HG02973 (cell line): ENCODE measurements around the gene XPO4.

Experiments used
- ATAC-seq: cut with Tn5 transposase; IDR thresholded peaks from one replicate; pipeline ENCODE4 v1.9.1; 2021; ENCODE audit warnings: moderate library complexity; ENCODE audit not compliant: unreplicated experiment

Gene XPO4

DNA sequence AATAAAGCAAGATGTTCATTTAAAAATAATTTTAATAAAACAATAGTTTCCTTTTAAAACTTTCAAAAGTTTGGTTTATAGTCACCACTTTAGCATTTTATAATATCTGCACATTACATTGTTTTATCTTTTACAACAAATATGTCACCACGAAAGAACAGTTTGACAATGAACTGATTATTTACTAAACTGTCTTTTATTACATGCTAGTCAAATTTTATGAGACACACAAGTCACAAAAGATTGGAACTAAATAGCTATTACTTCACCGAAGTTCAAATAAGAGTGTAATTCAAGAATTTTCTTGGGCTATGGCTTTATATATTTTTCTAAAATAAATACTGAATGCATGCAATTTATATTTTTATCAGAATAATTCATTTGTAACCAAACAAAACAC is 71.3 kb downstream of the XPO4 start:
- ATAC-seq: no peak

DNA sequence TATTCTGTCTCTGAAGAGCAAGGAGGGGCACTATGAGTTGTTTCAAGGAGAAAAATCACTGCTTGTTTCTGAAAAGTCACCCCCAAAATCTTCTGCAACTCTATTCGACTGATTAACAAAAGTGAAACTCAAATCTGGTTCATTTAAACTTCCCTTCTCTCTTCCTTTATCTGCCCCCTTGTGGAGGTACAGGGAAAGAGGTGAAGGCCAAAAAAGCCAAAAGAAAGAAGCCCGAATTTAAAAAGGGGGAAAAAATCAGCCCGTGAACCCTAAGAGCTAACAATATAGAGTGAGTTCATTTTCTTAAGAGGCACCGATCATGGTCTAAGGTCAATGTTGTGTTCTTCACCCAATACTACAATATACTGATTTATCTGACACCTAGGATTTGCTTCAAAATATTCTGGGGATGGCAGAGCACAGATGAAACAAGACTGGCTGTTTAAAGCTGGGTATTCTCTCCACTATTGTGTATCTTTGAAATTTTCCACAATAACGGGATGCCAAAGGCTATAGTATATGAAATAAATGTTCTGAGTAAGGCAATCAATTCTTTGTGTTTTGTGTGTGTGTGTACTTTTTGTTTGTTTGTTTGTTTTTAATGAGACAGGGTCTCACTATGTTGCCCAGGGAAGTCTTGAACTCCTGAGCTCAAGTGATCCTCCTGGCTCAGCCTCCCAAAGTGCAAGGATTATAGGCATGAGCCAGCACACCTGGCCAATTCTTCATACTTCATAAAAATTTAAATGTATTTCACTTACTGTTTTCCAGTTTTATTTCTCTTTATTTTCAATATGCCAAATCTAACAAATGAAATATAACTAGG is 73.8 kb downstream of the XPO4 start:
- ATAC-seq: no peak

DNA sequence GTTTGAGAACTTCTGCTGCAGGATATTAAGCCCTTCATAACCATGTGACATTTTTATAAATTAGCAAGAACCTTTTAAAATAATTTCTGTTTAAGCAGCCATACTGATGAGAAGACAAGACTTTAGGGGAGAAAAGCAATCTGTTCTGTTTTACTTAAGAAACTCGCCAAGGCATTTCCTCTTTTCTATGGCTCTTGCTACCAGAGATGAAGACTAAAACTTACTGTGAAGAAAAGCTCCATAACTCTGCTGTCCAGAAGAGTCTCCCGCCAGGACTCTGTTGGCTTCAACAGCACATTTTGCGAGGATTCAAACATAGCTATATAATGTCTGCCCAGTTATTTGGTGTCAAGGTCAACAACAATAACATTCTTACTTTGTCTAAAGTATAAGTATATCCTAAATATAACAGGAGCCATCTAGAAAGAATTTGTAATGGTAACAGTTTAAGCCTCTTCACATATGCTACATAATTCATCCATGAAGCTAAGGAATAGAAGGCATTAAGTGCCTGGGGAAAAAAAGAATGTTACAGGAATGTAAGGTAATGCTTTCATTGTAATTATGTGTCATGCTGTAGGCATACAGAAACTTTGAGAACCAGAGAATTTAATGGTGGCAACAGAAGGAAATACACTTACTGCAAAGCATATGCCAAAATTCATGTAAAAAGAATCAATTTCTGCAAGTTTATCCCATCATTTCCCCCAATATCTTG is 75.5 kb downstream of the XPO4 start:
- ATAC-seq: no peak

DNA sequence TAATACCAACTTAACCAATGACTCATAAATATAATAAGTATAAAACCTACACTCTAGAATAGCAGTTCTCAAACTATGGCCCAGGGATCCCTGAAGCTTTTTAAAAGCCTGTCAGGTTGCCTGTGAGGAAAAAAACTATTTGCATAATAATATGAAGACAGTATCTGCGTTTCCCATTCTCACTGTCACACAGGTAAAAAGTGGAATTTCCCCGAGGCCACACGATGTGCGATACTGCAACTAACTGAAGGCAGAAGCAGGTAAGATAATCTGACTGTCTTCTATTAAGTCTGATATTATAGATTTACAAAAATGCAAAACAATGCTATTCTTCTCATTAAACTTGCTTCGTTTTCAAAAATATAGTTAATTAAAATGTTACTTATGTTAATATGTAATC is 76.2 kb downstream of the XPO4 start:
- no peak for ATAC-seq

DNA sequence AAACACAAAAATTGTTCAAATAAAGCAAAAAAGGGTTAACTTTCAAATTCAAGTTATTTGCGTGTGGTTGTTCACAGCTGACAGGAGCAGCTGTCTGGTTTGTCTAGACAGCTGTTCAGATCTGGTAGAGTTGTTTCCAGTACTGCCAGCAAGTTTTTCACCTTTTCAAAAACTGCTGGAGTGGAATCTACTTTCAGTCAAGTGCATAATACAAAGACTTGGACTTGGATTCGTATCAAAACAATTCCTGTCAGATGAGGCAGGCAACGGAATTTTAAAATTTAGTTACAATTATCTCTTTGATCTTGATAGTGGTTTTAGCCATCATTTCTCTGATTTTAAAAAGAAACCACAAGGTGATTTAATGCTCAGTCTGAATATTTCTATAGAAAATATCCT is 77.1 kb downstream of the XPO4 start:
- ATAC-seq: no peak

DNA sequence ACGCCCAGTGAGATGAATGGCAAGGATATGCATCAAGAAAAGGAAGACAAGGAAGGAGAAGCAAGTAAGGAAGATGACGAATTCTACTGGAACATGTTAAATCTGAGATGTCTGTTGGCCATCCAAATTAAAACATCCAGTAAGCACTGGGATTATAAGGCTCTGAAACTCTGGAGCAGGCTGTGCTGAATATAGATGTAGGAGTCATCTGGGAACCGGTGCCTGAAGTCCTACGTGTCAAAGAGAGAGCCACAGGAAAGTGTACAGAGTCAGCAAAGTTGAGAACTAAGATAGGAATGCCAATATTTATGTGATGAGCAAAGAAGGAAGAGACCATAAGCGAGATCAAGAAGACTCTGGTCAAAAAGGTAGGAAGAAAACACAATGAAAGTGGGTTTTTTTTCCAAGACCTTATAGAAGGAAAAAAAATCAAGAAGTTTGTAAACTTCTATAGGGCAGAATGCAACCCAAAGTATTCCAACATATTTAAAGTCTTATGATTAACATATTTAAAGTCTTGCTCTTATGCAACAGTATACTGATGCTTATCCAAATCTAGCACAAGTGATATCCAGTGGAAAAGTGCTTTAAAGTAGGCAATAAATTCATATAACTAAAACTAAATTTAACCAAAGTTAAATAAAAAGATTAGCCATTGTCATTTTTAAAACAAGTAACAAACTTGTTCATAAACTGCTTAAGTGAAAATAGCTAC is 77.6 kb downstream of the XPO4 start:
- ATAC-seq: no peak

DNA sequence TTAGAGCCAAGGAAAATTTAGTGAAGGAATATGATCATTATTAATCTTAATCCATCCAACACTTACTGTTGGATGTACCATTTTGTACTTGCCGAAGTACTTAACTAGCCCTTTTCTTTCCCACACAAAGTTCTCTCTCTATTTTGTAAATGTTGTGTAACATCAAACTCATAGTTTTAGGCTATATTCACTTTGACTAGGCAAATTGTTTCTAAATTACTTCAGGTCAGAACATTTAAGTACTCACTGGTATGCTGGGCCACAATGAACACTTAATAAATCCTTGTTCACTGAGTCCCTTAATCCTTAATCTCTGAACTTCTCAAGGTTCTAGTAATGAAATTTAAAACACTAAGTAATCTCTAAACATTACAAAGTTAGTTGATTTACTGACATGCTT is 79.5 kb downstream of the XPO4 start:
- ATAC-seq: no peak

DNA sequence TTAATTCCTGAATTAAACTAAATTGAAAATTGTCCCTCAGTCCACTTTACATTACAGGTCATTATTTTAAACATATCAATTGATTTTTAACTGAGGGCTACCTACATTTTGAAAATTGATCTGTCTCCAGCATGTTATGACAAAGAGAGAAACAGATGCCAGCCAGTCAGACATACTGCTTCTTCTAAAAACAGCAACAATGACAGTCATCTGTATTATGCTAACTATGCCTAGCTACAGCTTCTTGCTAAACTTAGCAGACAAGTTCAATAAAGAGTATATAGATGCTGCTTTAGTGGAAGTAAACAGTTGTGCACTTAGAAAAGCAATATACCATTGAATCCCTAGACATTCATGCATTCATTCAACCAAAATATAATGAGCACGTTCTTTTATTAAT is 80.1 kb downstream of the XPO4 start:
- ATAC-seq: no peak

DNA sequence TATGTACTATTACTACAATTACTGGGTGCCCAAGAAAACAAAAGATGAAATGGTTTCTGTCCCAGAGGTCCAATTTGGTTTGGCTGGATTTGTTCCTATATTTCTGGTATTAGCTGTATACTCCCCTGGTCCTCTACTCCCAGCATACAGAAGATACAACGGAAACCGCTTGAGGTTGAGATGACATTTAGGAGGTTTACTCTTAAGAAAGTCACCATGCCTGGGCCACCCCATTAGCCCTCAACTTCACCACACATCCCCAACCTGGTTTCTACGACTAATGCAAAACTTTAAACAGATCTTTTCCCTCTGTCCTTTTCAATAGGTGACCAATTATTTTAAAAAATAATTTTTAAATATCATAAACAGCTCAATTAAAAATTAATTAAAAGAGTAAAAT is 82.8 kb downstream of the XPO4 start:
- no peak for ATAC-seq

DNA sequence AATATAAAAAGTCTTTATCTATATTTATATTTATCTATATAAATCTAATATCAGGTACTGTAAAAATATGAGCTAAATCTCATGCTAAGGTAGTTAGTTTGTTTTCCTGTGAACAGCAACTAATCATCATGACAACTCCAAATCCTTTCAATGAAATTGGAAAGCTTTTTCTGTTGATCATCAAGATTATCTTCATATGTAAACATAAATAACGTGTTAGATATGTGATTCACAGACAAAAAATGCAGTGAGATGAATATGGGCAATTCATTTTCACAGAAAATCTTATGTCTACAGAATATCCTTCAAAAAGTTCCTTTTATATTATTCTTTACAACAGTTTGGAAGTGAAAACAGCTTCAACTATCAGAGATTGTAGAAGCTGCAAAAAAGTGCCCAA is 87.1 kb downstream of the XPO4 start:
- no peak for ATAC-seq

DNA sequence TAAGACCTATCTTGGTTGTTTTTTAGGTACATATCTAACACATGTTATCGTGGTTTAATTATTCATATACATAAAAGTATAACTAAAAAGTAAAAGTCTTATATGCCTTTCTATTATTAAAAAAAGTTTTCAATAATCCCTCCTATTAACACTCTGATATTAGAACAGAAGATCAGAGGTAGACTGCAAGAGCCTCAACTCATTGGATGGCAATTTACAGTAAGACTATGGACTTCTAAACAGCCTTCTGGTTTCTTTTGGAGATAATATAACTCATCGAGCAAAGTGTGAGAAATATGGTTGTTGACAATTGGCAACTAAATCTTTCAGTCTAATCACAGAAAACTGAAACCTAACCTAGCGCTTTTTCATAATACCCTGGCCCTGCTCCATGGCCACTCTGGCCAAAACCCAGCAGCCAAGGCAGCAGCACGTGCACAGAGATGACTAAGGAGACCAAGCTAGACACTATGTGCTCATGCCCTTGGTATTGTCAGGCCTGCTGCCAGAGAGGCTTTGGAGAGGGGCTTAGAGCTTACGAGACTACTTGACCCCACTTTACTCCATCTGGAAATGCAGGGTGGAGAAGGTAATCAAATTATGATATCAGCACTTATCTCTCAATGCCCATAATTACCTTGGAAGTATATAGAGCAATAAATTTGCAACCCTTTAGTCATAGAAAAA is 88.2 kb downstream of the XPO4 start:
- ATAC-seq: no peak

DNA sequence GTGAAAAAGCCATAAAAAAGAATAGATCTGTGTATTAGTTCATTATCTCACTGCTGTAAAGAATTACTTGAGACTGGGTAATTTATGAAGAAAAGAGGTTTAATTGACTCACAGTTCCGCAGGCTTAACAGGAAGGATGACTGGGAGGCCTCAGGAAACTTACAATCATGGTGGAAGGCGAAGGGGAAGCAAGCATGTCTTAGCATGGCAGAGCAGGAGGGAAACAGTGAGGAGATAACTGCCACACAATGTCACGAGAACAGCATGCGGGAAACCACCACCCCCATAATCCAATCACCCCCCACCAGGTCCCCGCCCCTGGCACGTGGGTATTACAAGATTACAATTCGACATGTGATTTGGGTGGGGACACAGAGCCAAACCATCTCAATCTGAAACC is 89.7 kb downstream of the XPO4 start:
- no peak for ATAC-seq

DNA sequence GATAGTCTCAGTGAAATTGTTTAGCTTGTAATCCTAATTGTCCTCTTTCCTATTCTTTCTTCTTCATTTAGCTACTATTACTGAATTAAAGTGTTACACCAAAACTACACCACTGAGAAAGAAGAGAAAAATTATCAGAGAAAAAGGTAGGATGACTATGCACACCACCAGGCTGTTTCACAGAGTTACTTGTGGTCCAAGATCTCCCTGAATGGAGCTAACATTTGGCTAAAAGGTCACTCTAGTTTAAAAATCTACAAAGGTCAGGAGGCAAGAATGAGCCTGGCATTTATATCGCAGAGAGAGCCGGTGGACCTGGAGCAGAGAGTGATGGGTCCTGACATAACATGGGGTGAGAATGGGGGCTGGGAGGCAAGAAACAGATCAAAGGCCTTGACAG is 91.7 kb downstream of the XPO4 start:
- no peak for ATAC-seq

DNA sequence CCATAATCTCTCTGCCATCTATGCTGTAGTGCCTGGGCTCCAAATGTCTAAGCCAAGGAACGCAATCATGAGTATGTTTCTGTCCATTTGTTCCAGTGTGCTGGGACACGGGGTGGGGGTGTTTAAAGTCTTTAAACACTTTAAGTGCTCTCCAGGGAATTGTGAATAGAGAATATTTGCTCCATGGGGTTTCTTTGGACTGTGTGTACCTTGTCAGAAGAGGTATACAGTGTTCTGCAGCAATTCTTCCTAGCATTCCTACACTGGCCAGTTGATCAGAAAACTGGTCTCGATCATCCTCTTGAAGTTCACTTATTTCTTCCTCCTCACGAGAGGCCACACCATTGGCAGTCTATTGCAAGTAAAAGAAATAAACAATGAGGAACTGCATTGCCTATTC is 93.7 kb downstream of the XPO4 start:
- no peak for ATAC-seq

DNA sequence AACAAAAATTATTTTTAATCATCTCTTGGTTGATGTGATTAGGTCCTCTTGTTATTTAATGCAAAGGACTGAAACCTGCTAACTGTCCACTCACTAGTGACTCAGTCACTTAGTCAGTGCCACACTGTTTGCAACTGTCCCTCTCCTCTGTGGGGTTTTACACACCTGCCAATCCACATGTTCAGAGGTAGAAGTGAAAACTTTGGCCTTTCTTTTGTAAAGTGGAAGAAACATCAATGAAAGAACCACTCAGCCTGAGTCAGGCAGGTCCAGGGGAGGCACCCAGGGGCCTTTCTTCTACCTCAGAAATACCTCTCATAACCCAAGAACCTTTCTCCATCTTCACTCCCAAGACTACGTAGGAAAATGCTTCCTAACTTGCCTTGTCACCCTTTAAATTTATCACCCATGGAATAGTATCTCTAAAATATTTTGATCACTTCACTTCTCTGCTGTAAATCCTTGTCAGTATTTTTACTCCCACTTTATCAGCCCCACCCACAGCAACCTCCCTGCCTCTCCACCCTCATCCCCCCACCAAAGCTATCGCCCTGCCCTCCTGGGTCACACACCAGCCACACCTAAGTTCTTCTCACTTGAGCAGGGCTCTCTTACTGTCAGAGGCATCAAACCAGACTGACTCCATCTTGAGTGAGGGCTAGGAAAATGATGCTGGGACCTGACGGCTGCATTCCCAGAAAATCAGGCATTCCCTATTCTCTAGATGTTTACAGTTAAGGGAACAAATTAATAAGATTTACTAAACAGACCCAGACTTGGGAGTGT is 99.2 kb downstream of the XPO4 start:
- ATAC-seq: no peak

DNA sequence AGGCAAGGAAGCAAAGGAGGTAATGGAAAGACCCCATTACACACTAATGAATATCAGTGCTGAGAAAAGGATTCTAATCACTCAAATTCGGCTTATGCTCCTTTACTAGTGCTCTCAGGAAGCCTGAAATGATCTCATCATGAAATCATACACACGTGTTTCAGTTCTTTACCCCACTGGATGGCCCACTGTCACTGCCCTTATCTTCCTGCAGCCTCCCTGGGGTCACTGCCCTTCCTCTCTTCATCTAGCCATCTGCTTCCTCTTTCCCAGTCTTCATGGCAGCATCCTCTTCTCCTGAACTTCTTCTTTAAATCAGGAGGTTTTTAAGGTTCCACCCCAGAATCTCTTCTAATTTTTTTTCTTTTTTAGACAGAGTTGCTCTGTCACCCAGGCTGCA is 100.8 kb downstream of the XPO4 start:
- no peak for ATAC-seq

DNA sequence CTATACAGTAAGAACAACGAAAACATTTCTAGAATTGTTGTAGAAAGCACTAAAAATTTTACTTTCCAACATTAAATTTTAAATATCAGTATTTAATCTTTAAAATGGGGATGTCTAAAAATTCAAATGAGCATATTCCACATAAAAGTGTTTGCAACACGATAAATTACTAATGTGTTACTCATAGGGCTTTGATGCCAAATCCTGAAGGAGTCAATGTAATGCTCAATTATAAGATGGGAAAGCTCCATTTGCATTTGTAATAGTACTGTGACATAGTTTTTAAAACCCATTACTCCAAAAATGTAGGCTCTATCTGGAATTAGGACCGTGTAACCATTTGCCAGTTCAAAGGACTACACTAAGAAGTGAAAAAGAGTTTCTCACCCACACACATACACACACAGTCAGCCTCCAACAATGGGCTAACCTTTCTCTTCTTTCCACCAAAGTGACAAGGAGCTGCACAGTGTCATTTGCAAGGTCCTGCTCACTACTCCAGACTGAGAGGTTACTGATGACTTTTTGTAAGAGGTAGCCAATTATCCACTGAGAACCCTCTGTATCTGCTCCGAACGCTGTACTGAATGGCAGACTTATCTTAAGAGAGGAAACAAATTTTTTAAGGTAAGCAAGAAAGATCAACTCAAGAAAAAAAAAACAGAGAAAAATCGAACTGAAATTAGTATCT is 102.7 kb downstream of the XPO4 start:
- ATAC-seq: no peak

DNA sequence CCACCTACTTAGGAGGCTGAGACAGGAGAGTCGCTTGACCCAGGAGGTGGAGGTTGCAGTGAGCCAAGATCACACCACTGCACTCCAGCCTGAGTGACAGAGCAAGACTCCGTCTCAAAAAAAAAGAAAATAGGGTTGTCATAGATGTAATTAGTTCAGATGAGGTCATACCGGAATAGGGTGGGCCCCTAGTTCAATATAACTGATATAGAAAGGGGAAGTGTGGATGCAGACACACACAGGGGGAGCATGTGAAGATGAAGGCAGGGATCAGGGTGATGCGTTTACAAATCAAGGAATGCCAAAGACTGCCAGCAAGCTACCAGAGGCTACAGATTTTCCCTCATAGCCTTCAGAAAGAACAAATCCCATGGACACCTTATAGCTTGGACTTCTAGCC is 104.5 kb downstream of the XPO4 start:
- ATAC-seq: no peak

DNA sequence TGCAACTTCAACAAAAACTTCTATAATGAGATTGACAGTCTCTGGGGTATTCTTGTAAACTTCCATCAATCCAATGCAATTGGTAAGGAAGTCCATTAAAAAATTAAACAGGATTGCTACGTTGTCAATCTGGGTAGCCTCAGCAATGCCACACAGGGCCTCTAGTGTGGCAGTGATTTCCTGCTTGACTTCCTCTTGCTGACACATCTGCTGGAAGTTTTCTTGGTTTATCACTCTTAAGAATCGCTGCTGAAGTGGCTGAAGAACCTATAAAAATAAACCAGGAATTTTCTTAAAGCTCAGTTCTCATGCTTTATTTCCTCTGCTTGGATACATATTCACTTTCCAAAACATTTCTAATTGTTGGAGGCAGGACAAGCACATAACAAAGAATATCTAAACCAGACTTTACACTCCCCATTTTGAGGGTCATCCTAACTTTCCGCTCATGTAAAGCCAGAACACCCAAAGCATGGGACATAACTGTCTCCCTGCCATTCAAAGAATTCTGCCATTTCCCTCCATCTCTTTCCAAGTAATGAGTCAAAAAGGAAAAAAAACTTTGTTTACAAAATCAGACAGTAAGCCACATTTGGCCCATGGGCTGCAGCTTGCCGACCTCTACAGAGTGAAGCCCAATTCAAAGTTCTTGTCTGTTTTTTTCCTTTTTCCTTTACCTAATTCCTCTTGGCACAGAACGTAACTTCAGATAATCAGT is 105.6 kb downstream of the XPO4 start:
- ATAC-seq: no peak
